Jurkat, Clone E6-1 (cell line): ENCODE measurements around the gene ARPC5L. TPM values are rescaled to one million over a fixed set of nuclear protein-coding genes. Genes with fewer than 3 reads are reported as not detected.
"Not testable (repeated sequence)": the region's sequence is repeated elsewhere in the genome, so short reads cannot be mapped to it uniquely, and the experiment has no call there.

Source experiments
- DNase-seq: peaks from one replicate; pipeline ENCODE4 v3.0.0-alpha.2; 2011; ENCODE audit warnings: low read depth, low spot score
- H3K4me3 ChIP-seq: 2 replicates; pipeline ENCODE4 v1.5.1; 2011; ENCODE audit warnings: mild to moderate bottlenecking, low read length, control low read depth, moderate library complexity
- polyA plus RNA-seq: library from polyadenylated mRNA; unstranded; fragments of >200 nt; gene quantifications from one replicate; pipeline ENCODE4 v1.2.1, GENCODE V29; 2012; ENCODE audit warnings: missing spikeins; ENCODE audit not compliant: insufficient read length, insufficient read depth

ARPC5L gene
- polyA plus RNA-seq, result 78.2 TPM

- H3K4me3 ChIP-seq, result peak within 1 kb of the TSS; percentile 81
- peak; percentile 89 for DNase-seq
Measured at GRCh38 chr9:124861342-124862229, at the start of gene ARPC5L, which contains the start of gene RPL35. Gene ARPC5L (plus strand): TSS chr9:124862130. CDS start chr9:124869291, 7,161 bp downstream. Gene RPL35 (minus strand): TSS chr9:124861957. CDS start chr9:124861912, 45 bp downstream.

DNA sequence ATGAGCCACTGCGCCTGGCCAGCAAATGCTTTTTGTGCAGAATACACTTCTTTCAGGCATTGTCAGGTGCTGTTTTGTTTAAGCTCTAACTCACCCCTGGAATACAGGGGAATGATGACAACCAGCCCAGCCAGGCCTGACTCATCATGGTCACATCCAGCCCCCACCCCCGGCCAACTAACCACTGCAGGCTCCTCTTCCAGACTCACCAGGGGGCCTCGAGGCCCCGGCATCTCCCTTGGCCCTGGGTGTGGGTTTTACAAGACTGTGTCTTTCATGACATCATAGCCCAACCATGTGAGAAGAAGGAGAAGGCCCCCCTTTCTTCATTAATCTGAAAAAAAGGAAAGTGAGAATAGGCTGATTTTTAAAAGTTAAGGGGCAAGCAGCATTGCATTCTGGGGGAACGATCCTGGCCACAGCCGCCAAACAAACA is 49.5 kb upstream of the ARPC5L start:
- no peak overlapping the region for H3K4me3 ChIP-seq
- DNase-seq, result no peak

- no peak overlapping the region for H3K4me3 ChIP-seq
- no peak for DNase-seq
Measured at GRCh38 chr9:124813041-124813440, 48.9 kb upstream of the ARPC5L start.

DNA sequence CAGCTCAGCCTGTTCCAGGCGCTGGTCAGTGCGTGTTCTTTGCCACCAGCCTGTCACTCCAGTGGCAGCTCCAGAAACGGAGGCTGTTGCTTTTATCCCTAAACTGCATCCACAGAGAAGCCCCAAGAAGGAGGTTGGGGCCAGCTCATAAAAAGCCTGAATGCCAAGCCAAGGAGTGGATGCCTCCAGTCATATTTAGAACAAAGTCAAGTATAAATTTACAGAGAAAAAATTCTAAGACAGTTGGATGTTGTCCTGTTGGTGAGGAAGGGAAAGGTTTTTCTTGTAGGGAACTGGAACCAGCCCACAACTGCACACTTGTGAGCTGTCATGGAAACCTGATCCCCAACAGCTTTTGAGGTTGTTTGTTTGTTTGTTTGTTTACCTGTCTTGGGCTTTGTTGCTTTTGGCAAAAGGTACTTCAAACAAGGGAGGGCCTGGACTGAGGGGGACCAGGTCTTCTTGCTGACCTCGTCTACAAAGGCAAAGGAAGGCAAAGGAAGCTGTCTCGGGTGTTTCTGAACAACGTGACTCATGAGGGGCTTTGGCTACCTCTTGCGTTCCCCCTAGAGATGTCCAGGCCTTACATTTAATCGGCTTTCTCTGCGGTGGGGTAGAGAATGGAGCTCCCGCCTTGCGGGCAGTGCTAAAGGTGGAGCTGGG is 48.3 kb upstream of the ARPC5L start:
- H3K4me3 ChIP-seq, result no peak overlapping the region
- no peak for DNase-seq

GRCh38 chr9:124814164-124814535 is 47.8 kb upstream of the ARPC5L start:
- H3K4me3 ChIP-seq, result no peak overlapping the region
- DNase-seq, result no peak

GRCh38 chr9:124815601-124816000 is 46.3 kb upstream of the ARPC5L start:
- H3K4me3 ChIP-seq, result no peak overlapping the region
- DNase-seq, result no peak

DNA sequence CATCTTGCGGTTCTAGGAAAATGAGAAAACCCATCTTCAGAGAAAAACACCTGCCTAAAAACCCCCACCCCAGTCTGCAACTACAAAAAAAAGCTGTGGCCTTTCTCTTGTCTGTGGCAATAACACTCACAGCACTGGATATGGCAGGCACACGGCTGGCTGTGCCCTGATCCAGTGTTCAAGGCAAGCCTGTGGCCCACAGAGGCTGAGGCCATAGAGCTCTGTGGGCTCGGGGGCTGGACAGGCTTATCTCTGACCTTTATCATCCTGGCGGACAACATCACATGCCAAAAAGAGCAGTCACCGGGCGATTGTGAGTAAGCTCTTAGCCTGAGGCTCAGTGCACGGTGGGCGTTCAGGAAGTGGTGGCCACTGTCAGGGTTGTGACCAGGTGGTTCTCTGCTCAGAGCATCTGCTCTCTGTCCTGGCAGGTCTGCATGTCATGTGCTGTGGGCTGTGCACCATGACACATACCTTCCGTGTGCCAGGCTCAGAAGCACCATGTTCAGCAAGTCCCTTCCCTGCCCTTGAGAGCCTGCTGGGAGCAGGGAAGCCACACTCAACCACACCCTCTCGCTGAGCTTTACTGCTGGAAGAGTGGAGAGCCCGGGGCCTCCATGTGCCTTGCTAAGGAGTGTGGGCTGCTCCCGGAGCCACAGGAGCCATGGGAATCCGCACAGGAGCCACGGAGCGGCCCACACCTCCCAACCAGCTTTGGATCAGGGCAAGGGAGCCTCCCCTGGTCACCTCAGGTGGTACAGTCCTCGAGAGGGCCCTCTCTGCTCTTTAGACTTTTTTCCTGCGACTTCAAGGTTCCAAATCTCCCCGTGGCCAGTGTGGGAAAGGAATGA is 43.3 kb upstream of the ARPC5L start:
- H3K4me3 ChIP-seq, result no peak overlapping the region
- DNase-seq, result no peak

GRCh38 chr9:124820698-124821623 is 41.0 kb upstream of the ARPC5L start:
- no peak overlapping the region for H3K4me3 ChIP-seq
- DNase-seq, result no peak

DNA sequence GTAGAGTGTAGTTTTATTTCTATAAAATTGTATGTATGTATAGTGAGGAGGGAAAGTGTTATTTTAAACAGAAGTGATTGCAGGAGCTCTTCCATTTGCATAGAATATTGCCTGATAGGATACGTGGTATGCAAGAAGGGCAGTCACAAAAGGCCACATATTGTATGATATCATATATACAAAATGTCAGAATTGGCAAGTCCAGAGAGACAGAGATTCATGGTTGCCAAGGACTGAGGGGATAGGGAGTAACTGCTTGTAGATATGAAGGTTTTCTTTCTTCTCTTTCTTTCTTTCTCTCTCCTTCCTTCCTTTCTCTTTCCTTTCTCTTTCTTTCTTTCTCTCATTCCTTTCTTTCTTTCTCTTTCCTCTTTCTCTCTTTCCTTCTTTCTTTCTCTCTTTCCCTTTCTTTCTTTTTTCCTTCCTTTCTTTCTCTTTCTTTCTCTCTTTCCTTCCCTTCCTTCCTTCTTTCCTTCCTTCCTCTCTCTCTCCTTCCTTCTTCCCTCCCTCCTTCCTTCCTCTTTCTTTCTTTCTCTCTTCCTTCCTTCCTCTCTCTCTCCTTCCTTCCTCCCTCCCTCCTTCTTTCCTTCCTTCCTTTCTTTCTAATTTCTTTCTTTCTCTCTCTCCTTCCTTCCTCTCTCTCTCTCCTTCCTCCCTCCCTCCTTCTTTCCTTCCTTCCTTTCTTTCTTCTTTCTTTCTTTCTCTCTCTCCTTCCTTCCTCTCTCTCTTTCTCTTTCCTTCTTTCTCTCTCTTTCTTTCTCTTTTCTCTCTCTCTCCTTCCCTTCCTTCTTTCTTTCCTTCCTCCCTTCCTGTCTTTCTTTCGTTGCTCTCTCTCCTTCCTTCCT is 33.2 kb upstream of the ARPC5L start:
- no peak overlapping the region for H3K4me3 ChIP-seq
- DNase-seq, result no peak

DNA sequence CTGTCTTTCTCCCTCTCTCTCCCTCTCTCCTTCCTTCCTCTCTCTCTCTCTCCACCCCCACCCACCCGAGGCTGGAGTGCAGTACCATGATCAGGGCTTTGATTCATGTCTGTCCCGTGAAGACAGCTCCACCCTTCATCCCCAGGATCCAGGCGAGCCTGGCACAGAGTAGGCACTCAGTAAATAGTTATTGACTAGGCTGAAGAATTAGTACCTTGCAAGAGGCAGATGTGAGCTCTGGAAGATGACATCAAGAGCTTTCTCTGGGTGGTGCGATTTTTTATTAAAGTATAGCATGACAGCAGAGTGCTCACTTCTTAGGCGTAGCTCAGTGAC is 32.6 kb upstream of the ARPC5L start:
- no peak overlapping the region for H3K4me3 ChIP-seq
- DNase-seq, result no peak

- no peak for DNase-seq
- H3K4me3 ChIP-seq, result no peak overlapping the region
Measured at GRCh38 chr9:124830593-124830992, 31.3 kb upstream of the ARPC5L start.

GRCh38 chr9:124831642-124832364 is 30.1 kb upstream of the ARPC5L start:
- H3K4me3 ChIP-seq, result no peak overlapping the region
- no peak for DNase-seq

DNA sequence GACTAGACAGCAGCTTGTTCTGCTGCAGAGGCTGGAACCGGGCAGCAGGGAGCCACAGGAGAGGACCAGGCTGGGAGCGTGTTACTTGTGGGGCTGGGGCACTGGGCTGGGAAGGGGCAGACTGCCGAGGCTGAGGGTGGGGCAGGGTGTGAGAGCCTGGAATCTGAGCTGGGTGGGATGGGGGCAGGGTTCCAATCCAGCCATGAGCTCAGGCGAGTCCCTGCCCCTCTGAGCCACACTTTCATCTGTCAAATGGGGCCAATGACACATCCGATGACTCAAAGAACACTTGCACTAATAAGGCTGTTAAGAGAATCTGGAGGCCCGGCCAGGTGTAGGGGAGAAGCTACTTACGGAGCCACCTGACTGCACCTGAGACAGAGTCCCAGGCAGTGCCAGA is 27.3 kb upstream of the ARPC5L start:
- DNase-seq, result no peak
- no peak overlapping the region for H3K4me3 ChIP-seq

DNA sequence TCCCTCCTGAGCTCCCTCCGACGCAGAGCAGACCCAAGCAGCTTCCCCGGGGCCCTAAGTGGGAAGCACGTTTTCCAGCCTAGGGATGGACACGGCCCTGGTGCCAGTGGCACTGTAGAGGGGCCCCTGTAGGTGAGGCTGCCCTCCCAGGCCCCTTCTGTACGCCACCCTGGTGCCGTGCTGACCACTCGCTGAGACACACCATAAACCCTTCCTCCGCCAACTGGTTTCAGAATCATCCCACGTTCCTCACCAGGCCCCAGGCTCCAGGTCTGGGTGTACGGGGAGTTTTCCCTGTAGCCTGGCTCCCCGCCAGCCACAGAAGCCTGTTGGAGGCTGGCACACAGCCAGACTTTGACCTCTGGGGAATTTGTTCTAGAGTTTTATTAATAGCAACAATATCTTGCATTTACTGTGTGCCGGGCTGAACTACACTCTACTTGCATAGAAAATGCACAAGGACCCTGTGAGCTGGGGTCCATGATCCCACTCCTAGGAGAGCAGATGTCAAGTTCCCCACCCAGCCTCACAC is 26.8 kb upstream of the ARPC5L start:
- no peak overlapping the region for H3K4me3 ChIP-seq
- DNase-seq, result no peak

- H3K4me3 ChIP-seq, DNase-seq: not testable (repeated sequence)
Measured at GRCh38 chr9:124838132-124838531, 23.8 kb upstream of the ARPC5L start.

- not testable (repeated sequence) for DNase-seq, H3K4me3 ChIP-seq
Measured at GRCh38 chr9:124838567-124839275, 23.2 kb upstream of the ARPC5L start.
